Stimulated activated CD4-positive, alpha-beta T cell treated with anti-CD3 and anti-CD28 coated beads, TNF-alpha, amount 100 ng/mL, for 1 hour (primary cell): ENCODE data around the gene THSD4.
"Not testable (repeated sequence)": the region's sequence is repeated elsewhere in the genome, so short reads cannot be mapped to it uniquely, and the experiment has no call there.

Experiments
- DNase-seq, 3 donors: peaks; one replicate each; pipeline ENCODE4 v3.0.0-alpha.2; 2020; ENCODE audit warnings: low read depth in 3 of 3, low spot score in 1 of 3

The THSD4 gene

GRCh38 chr15:71367737-71368136 is 252.5 kb downstream of the THSD4 start:
- DNase-seq = not testable (repeated sequence)

GRCh38 chr15:71372769-71373168 is 257.5 kb downstream of the THSD4 start:
- not testable (repeated sequence) for DNase-seq

- DNase-seq = no peak
These were observed 258.6 kb downstream of the THSD4 start for GRCh38 chr15:71373917-71374316.

GRCh38 chr15:71374607-71375352 is 259.5 kb downstream of the THSD4 start:
- no peak for DNase-seq

- DNase-seq = no peak
These were observed 260.7 kb downstream of the THSD4 start for GRCh38 chr15:71375934-71376333.

GRCh38 chr15:71379893-71380292 is 264.6 kb downstream of the THSD4 start:
- no peak for DNase-seq

GRCh38 chr15:71380345-71380744 is 265.1 kb downstream of the THSD4 start:
- no peak for DNase-seq

GRCh38 chr15:71384501-71384900 is 269.2 kb downstream of the THSD4 start:
- no peak for DNase-seq

- no peak for DNase-seq
These were observed 269.8 kb downstream of the THSD4 start for GRCh38 chr15:71385026-71385425.

GRCh38 chr15:71385457-71385856 is 270.2 kb downstream of the THSD4 start:
- no peak for DNase-seq

- DNase-seq = no peak
These were observed 270.7 kb downstream of the THSD4 start for GRCh38 chr15:71386005-71386404.

GRCh38 chr15:71386448-71387236 is 271.4 kb downstream of the THSD4 start:
- no peak for DNase-seq

- DNase-seq = no peak
These were observed 272.5 kb downstream of the THSD4 start for GRCh38 chr15:71387810-71388209.

GRCh38 chr15:71390096-71390495 is 274.8 kb downstream of the THSD4 start:
- DNase-seq = no peak

GRCh38 chr15:71391421-71392088 is 276.3 kb downstream of the THSD4 start:
- DNase-seq = no peak

- no peak for DNase-seq
These were observed 277.6 kb downstream of the THSD4 start for GRCh38 chr15:71392861-71393283.

- no peak for DNase-seq
These were observed 278.1 kb downstream of the THSD4 start for GRCh38 chr15:71393383-71393782.

GRCh38 chr15:71396536-71397125 is 281.4 kb downstream of the THSD4 start:
- DNase-seq = no peak

GRCh38 chr15:71397377-71397776 is 282.1 kb downstream of the THSD4 start:
- no peak for DNase-seq

GRCh38 chr15:71400294-71400693 is 285.0 kb downstream of the THSD4 start:
- DNase-seq = no peak

- DNase-seq = not testable (repeated sequence)
These were observed 286.5 kb downstream of the THSD4 start for GRCh38 chr15:71401728-71402127.
